A673 (cell line): Measurements from ENCODE around the gene KCNK7.

Experiments
- EZH2 ChIP-seq: fragments of 200-600 bp; sonication (generic); IDR thresholded peaks from 2 replicates; pipeline ENCODE4 v1.6.1; 2017; ENCODE audit warnings: borderline replicate concordance, low read depth, mild to moderate bottlenecking, mixed read lengths, antibody characterized with exemption, low read length; ENCODE audit not compliant: poor library complexity, severe bottlenecking
- TF ChIP-seq, protein P1 (sequence below): fragments of 300-800, 200-600 bp; sonication (generic); conservative IDR thresholded peaks from 2 replicates; pipeline ENCODE4 v1.5.1; 2017; ENCODE audit warnings: low read depth, mild to moderate bottlenecking, antibody characterized with exemption, low read length, moderate library complexity, mixed read lengths

DNA sequence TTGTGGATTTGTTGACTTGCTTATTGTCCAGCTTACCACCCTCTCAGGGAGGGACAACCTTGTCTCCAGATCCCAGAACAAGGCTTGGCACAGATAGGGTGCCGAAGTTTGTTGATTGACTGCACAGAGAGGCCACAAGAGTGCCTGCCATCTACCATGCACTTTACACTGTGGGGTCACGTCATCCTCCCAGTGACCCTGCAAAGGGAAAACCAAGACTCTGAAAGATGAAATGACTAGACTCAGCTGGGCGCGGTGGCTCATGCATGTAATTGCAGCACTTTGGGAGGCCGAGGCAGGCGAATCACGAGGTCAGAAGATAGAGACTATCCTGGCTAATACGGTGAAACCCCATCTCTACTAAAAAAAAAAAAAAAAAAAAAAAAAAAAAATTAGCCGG lies 32.8 kb downstream of the KCNK7 start:
- TF ChIP-seq, protein P1, sequence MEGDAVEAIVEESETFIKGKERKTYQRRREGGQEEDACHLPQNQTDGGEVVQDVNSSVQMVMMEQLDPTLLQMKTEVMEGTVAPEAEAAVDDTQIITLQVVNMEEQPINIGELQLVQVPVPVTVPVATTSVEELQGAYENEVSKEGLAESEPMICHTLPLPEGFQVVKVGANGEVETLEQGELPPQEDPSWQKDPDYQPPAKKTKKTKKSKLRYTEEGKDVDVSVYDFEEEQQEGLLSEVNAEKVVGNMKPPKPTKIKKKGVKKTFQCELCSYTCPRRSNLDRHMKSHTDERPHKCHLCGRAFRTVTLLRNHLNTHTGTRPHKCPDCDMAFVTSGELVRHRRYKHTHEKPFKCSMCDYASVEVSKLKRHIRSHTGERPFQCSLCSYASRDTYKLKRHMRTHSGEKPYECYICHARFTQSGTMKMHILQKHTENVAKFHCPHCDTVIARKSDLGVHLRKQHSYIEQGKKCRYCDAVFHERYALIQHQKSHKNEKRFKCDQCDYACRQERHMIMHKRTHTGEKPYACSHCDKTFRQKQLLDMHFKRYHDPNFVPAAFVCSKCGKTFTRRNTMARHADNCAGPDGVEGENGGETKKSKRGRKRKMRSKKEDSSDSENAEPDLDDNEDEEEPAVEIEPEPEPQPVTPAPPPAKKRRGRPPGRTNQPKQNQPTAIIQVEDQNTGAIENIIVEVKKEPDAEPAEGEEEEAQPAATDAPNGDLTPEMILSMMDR: no peak
- TF ChIP-seq EZH2: no peak
